ENCODE results near the gene CLEC1B.

- TF ChIP-seq POLR2A (IDR thresholded peaks at IDR 0.05) (no peak), CTCF (IDR thresholded peaks at IDR 0.05) (no peak)
Observed at GRCh38 chr12:10018386-10018785, 19.5 kb upstream of the CLEC1B start.
